ENCODE measurements around the gene SYT1.
A peak's percentile ranks its signal among the peaks of the same experiment; 100 is the strongest.

The SYT1 gene

GRCh38 chr12:79333144-79333543, 468.6 kb downstream of the SYT1 start (continued):
- TF ChIP-seq PRDM2 (tag by site-specific recombination; IDR thresholded peaks at IDR 0.05; ENCODE audit: borderline replicate concordance) (no peak), SP3 (tag by site-specific recombination; IDR thresholded peaks at IDR 0.05) (no peak)

- Histone ChIP-seq H3K4me3 (ENCODE audit: low read depth, low read length) (no peak overlapping the region), H3K36me3 (ENCODE audit: control insufficient read depth in 2 of 2, insufficient read depth in 1 of 2, low read length in 2 of 2) (no peaks in the 10 kb centered on the region), H3K27ac (ENCODE audit: extremely low read depth, low read depth, low read length) (no peak overlapping the region), H3K4me1 (ENCODE audit: control insufficient read depth, insufficient read depth, low read length) (no peaks in the 10 kb centered on the region), H3K9me3 (ENCODE audit: control insufficient read depth, insufficient read depth, low read depth, low read length) (no peaks in the 10 kb centered on the region)
- CTCF ChIA-PET: no interaction called here
- no peak for TF ChIP-seq ZNF202 (tag by site-specific recombination; IDR thresholded peaks at IDR 0.05; ENCODE audit: borderline replicate concordance)
- POLR2A ChIA-PET: interaction anchor here (1.3 kb wide), 1 partner anchor 8 kb away, joined by 3 read pairs; no protein-coding TSS in a partner anchor
These were observed 473.2 kb downstream of the SYT1 start for GRCh38 chr12:79337662-79338290.

GRCh38 chr12:79344855-79345847, 480.6 kb downstream of the SYT1 start:
- ChIA-PET CTCF (interaction anchor here (0.6 to 1.2 kb wide), 17 partner anchors 8 to 1101 kb away, joined by 3 to 5 read pairs (median 3); no protein-coding TSS in a partner anchor), POLR2A (interaction anchor here (0.8 kb wide), 1 partner anchor 7 kb away, joined by 3 read pairs; no protein-coding TSS in a partner anchor)
- H3K4me3 ChIP-seq (ENCODE audit: low read depth, low read length): no peak overlapping the region
- no peak for TF ChIP-seq ZNF223 (tag by site-specific recombination; IDR thresholded peaks at IDR 0.05)
- peak; percentile 81 for TF ChIP-seq ZNF654 (tag by site-specific recombination; IDR thresholded peaks at IDR 0.05; ENCODE audit: low read depth)
- no peak for TF ChIP-seq GLI4 (tag by site-specific recombination; IDR thresholded peaks at IDR 0.05)
- TF ChIP-seq CTCF (tag by site-specific recombination; IDR thresholded peaks at IDR 0.05): 0 out of 2 replicates have a peak, but pooled peaks have one; percentile 24
- no peak overlapping the region for H3K27ac ChIP-seq (ENCODE audit: extremely low read depth, low read depth, low read length)
- no peaks in the 10 kb centered on the region for H3K9me3 ChIP-seq (ENCODE audit: control insufficient read depth, insufficient read depth, low read depth, low read length)
- no peaks in the 10 kb centered on the region for H3K4me1 ChIP-seq (ENCODE audit: control insufficient read depth, insufficient read depth, low read length)
- H3K36me3 ChIP-seq (ENCODE audit: control insufficient read depth in 2 of 2, insufficient read depth in 1 of 2, low read length in 2 of 2): no peaks in the 10 kb centered on the region

- Histone ChIP-seq H3K36me3 (ENCODE audit: control insufficient read depth in 2 of 2, insufficient read depth in 1 of 2, low read length in 2 of 2) (no peaks in the 10 kb centered on the region), H3K4me3 (ENCODE audit: low read depth, low read length) (no peak overlapping the region), H3K27ac (ENCODE audit: extremely low read depth, low read depth, low read length) (no peak overlapping the region), H3K9me3 (ENCODE audit: control insufficient read depth, insufficient read depth, low read depth, low read length) (no peaks in the 10 kb centered on the region), H3K4me1 (ENCODE audit: control insufficient read depth, insufficient read depth, low read length) (no peaks in the 10 kb centered on the region)
- TF ChIP-seq ZBTB8A (tag by site-specific recombination; IDR thresholded peaks at IDR 0.05) (no peak), ZBTB26 (tag by site-specific recombination; optimal IDR thresholded peaks at IDR 0.05) (no peak), ZNF221 (tag by site-specific recombination; IDR thresholded peaks at IDR 0.05; ENCODE audit: borderline replicate concordance) (no peak), ZNF426 (tag by site-specific recombination; IDR thresholded peaks at IDR 0.05) (no peak), ZNF311 (tag by site-specific recombination; IDR thresholded peaks at IDR 0.05; ENCODE audit: borderline replicate concordance) (no peak), ZNF37A (tag by site-specific recombination; IDR thresholded peaks at IDR 0.05) (no peak), CTCF (tag by site-specific recombination; IDR thresholded peaks at IDR 0.05) (no peak)
- ChIA-PET CTCF (no interaction called here), POLR2A (no interaction called here)
These were observed 483.3 kb downstream of the SYT1 start for GRCh38 chr12:79347866-79348265.

Measured in HEK293 (cell line).